WTC11 (cell line): ENCODE results near the gene NUAK1. TPM values are rescaled to one million over a fixed set of nuclear protein-coding genes. Genes with fewer than 3 reads are reported as not detected.
A peak's percentile ranks its signal among the peaks of the same experiment; 100 is the strongest.

Experiments used
- ATAC-seq: fragments of 200-7000 bp; cut with Tn5 transposase; 2 replicates; pipeline ENCODE4 v1.10.0; 2021; ENCODE audit warnings: mild to moderate bottlenecking, moderate library complexity
- CTCF ChIA-PET: fragments of 300-600 bp; sonication (Branson Sonifier 250); formaldehyde crosslinking; loops from one replicate; lab custom pipeline; 2021; ENCODE audit warnings: antibody characterized with exemption; lab: Charles Lee
- POLR2A ChIA-PET: fragments of 350-600 bp; sonication (Branson Sonifier 250); formaldehyde crosslinking; loops from one replicate; lab custom pipeline; 2021; ENCODE audit warnings: antibody characterized with exemption; lab: Charles Lee
- DNase-seq: peaks from one replicate; pipeline ENCODE4 v3.0.0; 2021; ENCODE audit warnings: low spot score
- H3K27ac Mint-ChIP-seq: 2 replicates; pipeline ENCODE4 v1.8.0; 2021; ENCODE audit warnings: mixed read lengths
- H3K27me3 Mint-ChIP-seq: 2 replicates; pipeline ENCODE4 v1.8.0; 2021; ENCODE audit warnings: low read depth, mild to moderate bottlenecking, moderate library complexity, mixed read lengths
- H3K36me3 Mint-ChIP-seq: 2 replicates; pipeline ENCODE4 v1.8.0; 2021; ENCODE audit warnings: mixed read lengths
- H3K4me1 Mint-ChIP-seq: 2 replicates; pipeline ENCODE4 v1.8.0; 2022; ENCODE audit warnings: mixed read lengths
- H3K4me3 Mint-ChIP-seq: 2 replicates; pipeline ENCODE4 v1.8.0; 2021; ENCODE audit warnings: mild to moderate bottlenecking, moderate library complexity, mixed read lengths
- H3K9me3 Mint-ChIP-seq: 2 replicates; pipeline ENCODE4 v1.8.0; 2021; ENCODE audit warnings: mixed read lengths
- AFF4 ChIP-seq: sonication (generic); formaldehyde crosslinking; IDR thresholded peaks from 2 replicates; pipeline ENCODE4 v1.8.1; 2023; ENCODE audit warnings: mild to moderate bottlenecking, missing genetic modification reagents, borderline replicate concordance
- AR ChIP-seq: fragments of 250-450 bp; sonication (Bioruptor Pico); IDR thresholded peaks from 2 replicates; pipeline ENCODE4 v1.9.0; 2021; ENCODE audit warnings: mild to moderate bottlenecking
- ARID4B ChIP-seq: sonication (generic); formaldehyde crosslinking; IDR thresholded peaks from 2 replicates; pipeline ENCODE4 v1.8.0; 2023; ENCODE audit warnings: missing genetic modification reagents, mild to moderate bottlenecking, borderline replicate concordance
- CTCF ChIP-seq: fragments of 200-600 bp; IDR thresholded peaks from 2 replicates; pipeline ENCODE4 v1.8.0; 2022; ENCODE audit warnings: antibody characterized with exemption
- FOXP4 ChIP-seq: sonication (generic); formaldehyde crosslinking; IDR thresholded peaks from 2 replicates; pipeline ENCODE4 v1.8.0; 2022; ENCODE audit warnings: mild to moderate bottlenecking, missing genetic modification reagents
- GRHL2 ChIP-seq: fragments of 250-450 bp; sonication (Bioruptor Pico); IDR thresholded peaks from 2 replicates; pipeline ENCODE4 v1.8.0; 2022; ENCODE audit warnings: mild to moderate bottlenecking, moderate library complexity; ENCODE audit not compliant: insufficient replicate concordance, severe bottlenecking
- NFYB ChIP-seq: sonication (generic); formaldehyde crosslinking; conservative IDR thresholded peaks from 2 replicates; pipeline ENCODE4 v1.8.0; 2022; ENCODE audit warnings: low read depth, missing genetic modification reagents
- PRDM15 ChIP-seq: sonication (generic); formaldehyde crosslinking; IDR thresholded peaks from 2 replicates; pipeline ENCODE4 v1.8.0; 2022; ENCODE audit warnings: missing genetic modification reagents
- RELA ChIP-seq: sonication (generic); formaldehyde crosslinking; IDR thresholded peaks from 2 replicates; pipeline ENCODE4 v1.8.1; 2022; ENCODE audit warnings: missing genetic modification reagents, mild to moderate bottlenecking, borderline replicate concordance
- RORB ChIP-seq: fragments of 250-450 bp; sonication (Bioruptor Pico); IDR thresholded peaks from 2 replicates; pipeline ENCODE4 v1.9.0; 2021; ENCODE audit warnings: mild to moderate bottlenecking
- ZNF281 ChIP-seq: sonication (generic); formaldehyde crosslinking; IDR thresholded peaks from 2 replicates; pipeline ENCODE4 v1.8.0; 2023; ENCODE audit warnings: mild to moderate bottlenecking, missing genetic modification reagents
- total RNA-seq: library from RNA; stranded (reverse); gene quantifications from 3 replicates; pipeline ENCODE4 v1.2.3, GENCODE V29; 2021

Gene NUAK1
- total RNA-seq, 1 experiment from 2014 or later: 15.9 TPM

- H3K27me3 Mint-ChIP-seq: no peaks in the 10 kb centered on the region
- H3K4me3 Mint-ChIP-seq: no peak overlapping the region
- DNase-seq (no peak), ATAC-seq (no peak)
- peaks cover 56% of the 10 kb centered on the region for H3K4me1 Mint-ChIP-seq
- peak overlapping the region; percentile 17; the same call in 1 of the 2 replicates for H3K27ac Mint-ChIP-seq
- ChIA-PET POLR2A (interaction anchor here (1.9 kb wide), 1 partner anchor 9 kb away, joined by 6 read pairs; no protein-coding TSS in a partner anchor), CTCF (interaction anchor here (1.4 to 1.6 kb wide), 3 partner anchors 81 to 722 kb away, joined by 4 to 6 read pairs (median 5); no protein-coding TSS in a partner anchor)
- no peaks in the 10 kb centered on the region; the same call in 1 of the 2 replicates for H3K36me3 Mint-ChIP-seq
- no peaks in the 10 kb centered on the region for H3K9me3 Mint-ChIP-seq
- no peak for TF ChIP-seq PRDM15 (CRISPR knock-in tag)
- no peak for TF ChIP-seq CTCF
- no peak for TF ChIP-seq AFF4
- TF ChIP-seq GRHL2 (CRISPR knock-in tag): no peak
- TF ChIP-seq ZNF281 (CRISPR knock-in tag): no peak
- TF ChIP-seq FOXP4 (CRISPR knock-in tag): no peak
- no peak for TF ChIP-seq RELA (CRISPR knock-in tag)
- no peak for TF ChIP-seq RORB (CRISPR knock-in tag)
- TF ChIP-seq AR (CRISPR knock-in tag): no peak
- TF ChIP-seq ARID4B (CRISPR knock-in tag): no peak
- TF ChIP-seq NFYB (CRISPR knock-in tag): no peak
Measured at GRCh38 chr12:106142591-106143261, 4.0 kb upstream of the NUAK1 start.
